Measurements from ENCODE around the gene RFT1. TPM values are rescaled to one million over a fixed set of nuclear protein-coding genes. Genes with fewer than 3 reads are reported as not detected.
A peak's percentile ranks its signal among the peaks of the same experiment; 100 is the strongest.

RFT1 gene
- total and polyA plus RNA-seq, 2 of the 13 experiments (the other 11 are each of a cell fraction or from before 2014, with no cell fraction given) = 23.2 to 37.0 TPM

DNA sequence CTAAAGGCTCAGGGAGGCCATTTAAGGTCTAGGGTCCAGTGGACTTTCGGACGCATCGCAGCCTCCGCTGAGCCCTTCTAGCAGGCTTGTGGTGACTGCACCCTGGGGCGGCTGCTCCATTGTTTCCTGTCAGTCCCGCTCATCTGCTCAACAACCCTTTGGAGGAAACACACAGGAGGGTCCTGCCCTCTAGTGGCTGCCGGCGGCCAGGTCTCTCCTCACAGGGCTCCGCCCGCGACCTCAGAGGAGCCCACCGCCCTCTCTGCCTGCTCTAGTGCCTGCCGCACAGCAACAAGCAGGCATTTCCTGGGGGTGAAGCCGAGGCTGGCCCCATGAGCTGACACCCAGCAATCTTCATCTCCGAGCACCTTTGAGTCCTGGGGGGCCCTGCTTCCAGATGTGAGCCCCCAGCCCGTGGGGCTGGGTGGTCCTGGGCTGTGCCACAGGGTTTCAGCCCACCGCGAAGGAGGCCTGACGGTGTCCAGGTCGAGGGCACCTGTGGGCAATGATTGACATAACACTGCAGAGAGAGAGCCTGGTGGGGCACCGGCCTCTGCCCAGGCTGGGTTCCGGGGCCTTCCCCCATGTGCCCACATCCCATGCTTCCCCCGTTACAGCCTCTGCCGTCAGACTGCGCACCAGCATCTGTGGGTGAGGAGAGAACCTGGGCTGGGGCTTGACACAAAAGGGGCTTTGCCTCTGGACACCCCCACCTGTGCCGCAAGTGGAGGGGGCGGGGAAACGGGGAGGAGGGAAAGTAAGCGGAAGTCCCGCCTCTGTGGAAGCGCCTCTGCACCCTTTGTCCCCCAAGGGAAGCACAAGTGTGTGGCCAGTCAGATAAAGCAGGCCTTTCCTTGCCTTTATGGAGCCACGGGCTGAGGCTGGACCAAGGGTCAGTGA is 57.3 kb downstream of the RFT1 start (continued):
- TF ChIP-seq NONO (IDR thresholded peaks at IDR 0.05) (no peak), NONO (CRISPR knock-in tag; conservative IDR thresholded peaks at IDR 0.05) (peak; percentile 82), MTF2 (CRISPR knock-in tag; IDR thresholded peaks at IDR 0.05; ENCODE audit: borderline replicate concordance) (no peak), HOXA7 (CRISPR knock-in tag; IDR thresholded peaks at IDR 0.05) (no peak), ZNF138 (CRISPR knock-in tag; IDR thresholded peaks at IDR 0.05; ENCODE audit: low read depth) (no peak), HNF4A (CRISPR knock-in tag; IDR thresholded peaks at IDR 0.05) (peak; percentile 79), ARID3A (IDR thresholded peaks at IDR 0.05; ENCODE audit: low read depth, low read length) (no peak), LCORL (IDR thresholded peaks at IDR 0.05) (no peak), LCORL (CRISPR knock-in tag; IDR thresholded peaks at IDR 0.05) (peak; percentile 89; the same call in 1 of the 2 replicates), GATA4 (IDR thresholded peaks at IDR 0.05; ENCODE audit: borderline replicate concordance, low read depth) (no peak), ZNF431 (CRISPR knock-in tag; IDR thresholded peaks at IDR 0.05; ENCODE audit: borderline replicate concordance, low read depth) (no peak), ZNF335 (CRISPR knock-in tag; IDR thresholded peaks at IDR 0.05) (peak; percentile 25; the same call in 1 of the 2 replicates), ZNF441 (CRISPR knock-in tag; IDR thresholded peaks at IDR 0.05; ENCODE audit: borderline replicate concordance) (no peak), ZSCAN20 (CRISPR knock-in tag; IDR thresholded peaks at IDR 0.05; ENCODE audit: borderline replicate concordance) (no peak), RFX5 (IDR thresholded peaks at IDR 0.05; ENCODE audit: low read depth, low read length) (no peak), ZNF703 (CRISPR knock-in tag; IDR thresholded peaks at IDR 0.05; ENCODE audit: borderline replicate concordance) (peak; percentile 52; the same call in 1 of the 2 replicates), TEAD3 (CRISPR knock-in tag; optimal IDR thresholded peaks at IDR 0.05; ENCODE audit: borderline replicate concordance) (no peak), ZNF274 (CRISPR knock-in tag; IDR thresholded peaks at IDR 0.05) (no peak), ZNF672 (CRISPR knock-in tag; IDR thresholded peaks at IDR 0.05) (no peak), MYPOP (CRISPR knock-in tag; IDR thresholded peaks at IDR 0.05) (no peak)
- TF ChIP-seq, protein P1, sequence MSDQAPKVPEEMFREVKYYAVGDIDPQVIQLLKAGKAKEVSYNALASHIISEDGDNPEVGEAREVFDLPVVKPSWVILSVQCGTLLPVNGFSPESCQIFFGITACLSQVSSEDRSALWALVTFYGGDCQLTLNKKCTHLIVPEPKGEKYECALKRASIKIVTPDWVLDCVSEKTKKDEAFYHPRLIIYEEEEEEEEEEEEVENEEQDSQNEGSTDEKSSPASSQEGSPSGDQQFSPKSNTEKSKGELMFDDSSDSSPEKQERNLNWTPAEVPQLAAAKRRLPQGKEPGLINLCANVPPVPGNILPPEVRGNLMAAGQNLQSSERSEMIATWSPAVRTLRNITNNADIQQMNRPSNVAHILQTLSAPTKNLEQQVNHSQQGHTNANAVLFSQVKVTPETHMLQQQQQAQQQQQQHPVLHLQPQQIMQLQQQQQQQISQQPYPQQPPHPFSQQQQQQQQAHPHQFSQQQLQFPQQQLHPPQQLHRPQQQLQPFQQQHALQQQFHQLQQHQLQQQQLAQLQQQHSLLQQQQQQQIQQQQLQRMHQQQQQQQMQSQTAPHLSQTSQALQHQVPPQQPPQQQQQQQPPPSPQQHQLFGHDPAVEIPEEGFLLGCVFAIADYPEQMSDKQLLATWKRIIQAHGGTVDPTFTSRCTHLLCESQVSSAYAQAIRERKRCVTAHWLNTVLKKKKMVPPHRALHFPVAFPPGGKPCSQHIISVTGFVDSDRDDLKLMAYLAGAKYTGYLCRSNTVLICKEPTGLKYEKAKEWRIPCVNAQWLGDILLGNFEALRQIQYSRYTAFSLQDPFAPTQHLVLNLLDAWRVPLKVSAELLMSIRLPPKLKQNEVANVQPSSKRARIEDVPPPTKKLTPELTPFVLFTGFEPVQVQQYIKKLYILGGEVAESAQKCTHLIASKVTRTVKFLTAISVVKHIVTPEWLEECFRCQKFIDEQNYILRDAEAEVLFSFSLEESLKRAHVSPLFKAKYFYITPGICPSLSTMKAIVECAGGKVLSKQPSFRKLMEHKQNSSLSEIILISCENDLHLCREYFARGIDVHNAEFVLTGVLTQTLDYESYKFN (CRISPR knock-in tag; conservative IDR thresholded peaks at IDR 0.05) = peak; percentile 33
- TF ChIP-seq, protein P2, sequence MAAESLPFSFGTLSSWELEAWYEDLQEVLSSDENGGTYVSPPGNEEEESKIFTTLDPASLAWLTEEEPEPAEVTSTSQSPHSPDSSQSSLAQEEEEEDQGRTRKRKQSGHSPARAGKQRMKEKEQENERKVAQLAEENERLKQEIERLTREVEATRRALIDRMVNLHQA (CRISPR knock-in tag; IDR thresholded peaks at IDR 0.05) = no peak
